Left colon (tissue), 2 donors: ENCODE data around the gene PRSS56. TPM values are rescaled to one million over a fixed set of nuclear protein-coding genes. Genes with fewer than 3 reads are reported as not detected.

ENCODE experiments used
- ATAC-seq: fragments of 200-7000 bp; cut with Tn5 transposase; one replicate; pipeline ENCODE4 v1.9.1; 2020; ENCODE audit warnings: mild to moderate bottlenecking, moderate library complexity
- DNase-seq, 2 donors: peaks; one replicate each; pipeline ENCODE4 v3.0.0-alpha.2; 2020
- intact Hi-C, 2 donors: fragments of 100-400 bp; cut with DNase I in 1 of 2; cut with micrococcal nuclease in 1 of 2; formaldehyde crosslinking; loops; one replicate each; pipeline versions ENCODE4 v1.11.2 to v1.14.0; 2022; cut with DNase I, micrococcal nuclease
- long read RNA-seq: library from polyadenylated mRNA; unstranded; transcript quantifications from one replicate; pipeline ENCODE4 v2.0.0, GENCODE V29; 2021
- total RNA-seq, 2 donors: library from RNA; stranded (reverse); fragmentation: NEBNext Ultra II Directional; extraction: Animal tissue kit (Norgen Biotek cat#: 25700); gene quantifications; one replicate each; pipeline ENCODE4 v1.2.1, GENCODE V29; 2021
- donor health status: DM: no; HTN: no; CAD: no.
- donor health status: DM: yes; HTN: yes; CAD: no.

Gene PRSS56
- not detected for total RNA-seq
- long read RNA-seq: 0 reads

GRCh38 chr2:232519581-232520438, at the start of gene PRSS56:
Gene PRSS56, plus strand, starts transcription at chr2:232520388. Its CDS starts 211 bp downstream, at chr2:232520599.
- DNase-seq (no peak), ATAC-seq (no peak)
- intact Hi-C loops: loop anchor here in 1 of 2 donors (5.0 kb wide), 1 partner anchor 73 kb away; no protein-coding TSS in a partner anchor

- intact Hi-C loops: no loop called here
- ATAC-seq (peak; percentile 38), DNase-seq (peak in 1 of 2 donors; percentile 29)
Observed at GRCh38 chr2:232473467-232473890, 46.7 kb upstream of the PRSS56 start.

- DNase-seq (no peak), ATAC-seq (no peak)
Observed at GRCh38 chr2:232476045-232476444, 44.1 kb upstream of the PRSS56 start.

GRCh38 chr2:232476791-232477190, 43.4 kb upstream of the PRSS56 start:
- intact Hi-C loops: no loop called here
- ATAC-seq: no peak
- DNase-seq: no peak

More at GRCh38 chr2:232476045-232476444, 44.1 kb upstream of the PRSS56 start:
- intact Hi-C loops: no loop called here

- intact Hi-C loops: no loop called here
- DNase-seq (no peak), ATAC-seq (no peak)
Observed at GRCh38 chr2:232477751-232478510, 42.3 kb upstream of the PRSS56 start.

- intact Hi-C loops: no loop called here
- peak; percentile 11 to 22 for DNase-seq
- peak; percentile 33 for ATAC-seq
Observed at GRCh38 chr2:232478571-232479340, 41.4 kb upstream of the PRSS56 start.

- DNase-seq (peak in 1 of 2 donors; percentile 1), ATAC-seq (no peak)
- intact Hi-C loops: no loop called here
Observed at GRCh38 chr2:232479341-232480200, 40.6 kb upstream of the PRSS56 start.

GRCh38 chr2:232480201-232481190, 39.7 kb upstream of the PRSS56 start:
- intact Hi-C loops: no loop called here
- peak in 1 of 2 donors; percentile 1 for DNase-seq
- no peak for ATAC-seq

- DNase-seq: peak in 1 of 2 donors; percentile 1
- no peak for ATAC-seq
- intact Hi-C loops: no loop called here
Observed at GRCh38 chr2:232481322-232482140, 38.7 kb upstream of the PRSS56 start.

- DNase-seq (peak in 1 of 2 donors; percentile 1), ATAC-seq (no peak)
- intact Hi-C loops: no loop called here
Observed at GRCh38 chr2:232482301-232483238, 37.6 kb upstream of the PRSS56 start.

GRCh38 chr2:232483311-232483922, 36.8 kb upstream of the PRSS56 start:
- intact Hi-C loops: no loop called here
- peak in 1 of 2 donors; percentile 0 for DNase-seq
- no peak for ATAC-seq

- peak in 1 of 2 donors; percentile 0 for DNase-seq
Observed at GRCh38 chr2:232483923-232484627, 36.1 kb upstream of the PRSS56 start.

GRCh38 chr2:232484628-232485347, 35.4 kb upstream of the PRSS56 start:
- DNase-seq (peak in 1 of 2 donors; percentile 1), ATAC-seq (no peak)
- intact Hi-C loops: no loop called here

More at GRCh38 chr2:232483923-232484627, 36.1 kb upstream of the PRSS56 start:
- no peak for ATAC-seq
- intact Hi-C loops: no loop called here
